HG02759 (cell line): ENCODE measurements around the gene PTGR3.
"Not testable (repeated sequence)": the region's sequence is repeated elsewhere in the genome, so short reads cannot be mapped to it uniquely, and the experiment has no call there.

ENCODE experiments used
- ATAC-seq: cut with Tn5 transposase; IDR thresholded peaks from one replicate; pipeline ENCODE4 v1.9.1; 2021; ENCODE audit warnings: mild to moderate bottlenecking, moderate library complexity; ENCODE audit not compliant: unreplicated experiment

PTGR3 gene

GRCh38 chr18:75203416-75204268, 5.3 kb downstream of the PTGR3 start:
- no peak for ATAC-seq

- no peak for ATAC-seq
These were observed 6.1 kb downstream of the PTGR3 start for GRCh38 chr18:75202696-75203365.

GRCh38 chr18:75201282-75202270, 7.4 kb downstream of the PTGR3 start:
- ATAC-seq: no peak

- ATAC-seq: no peak
These were observed 8.2 kb downstream of the PTGR3 start for GRCh38 chr18:75200605-75201280.

- ATAC-seq: no peak
These were observed 8.9 kb downstream of the PTGR3 start for GRCh38 chr18:75200071-75200470.

- no peak for ATAC-seq
These were observed 9.6 kb downstream of the PTGR3 start for GRCh38 chr18:75199327-75199726.

- no peak for ATAC-seq
These were observed 10.9 kb downstream of the PTGR3 start for GRCh38 chr18:75198036-75198435.

GRCh38 chr18:75192899-75193298, 16.0 kb downstream of the PTGR3 start:
- ATAC-seq: no peak

- no peak for ATAC-seq
These were observed 19.2 kb downstream of the PTGR3 start for GRCh38 chr18:75189696-75190095.

- not testable (repeated sequence) for ATAC-seq
These were observed 21.2 kb downstream of the PTGR3 start for GRCh38 chr18:75187702-75188101.

GRCh38 chr18:75185460-75185859, 23.5 kb downstream of the PTGR3 start:
- no peak for ATAC-seq

- ATAC-seq: no peak
These were observed 24.9 kb downstream of the PTGR3 start for GRCh38 chr18:75183973-75184493.

GRCh38 chr18:75183524-75183923, 25.4 kb downstream of the PTGR3 start:
- no peak for ATAC-seq

GRCh38 chr18:75179819-75180600, 28.9 kb downstream of the PTGR3 start:
- ATAC-seq: no peak

GRCh38 chr18:75178376-75178775, 30.6 kb downstream of the PTGR3 start:
- no peak for ATAC-seq

GRCh38 chr18:75176849-75177248, 32.1 kb downstream of the PTGR3 start:
- no peak for ATAC-seq

- ATAC-seq: no peak
These were observed 35.2 kb downstream of the PTGR3 start for GRCh38 chr18:75173738-75174137.

- ATAC-seq: peak; percentile 99
These were observed 35.9 kb downstream of the PTGR3 start for GRCh38 chr18:75173125-75173432.

GRCh38 chr18:75172299-75173124, 36.4 kb downstream of the PTGR3 start:
- ATAC-seq: peak; percentile 28
